SH-SY5Y (cell line): Measurements from ENCODE around the gene DDX46.

Experiments used
- GATA2 ChIP-seq: IDR thresholded peaks from 2 replicates; pipeline ENCODE4 v1.6.1; 2011; ENCODE audit warnings: mild to moderate bottlenecking, low read depth, low read length
- GATA3 ChIP-seq: IDR thresholded peaks from 2 replicates; pipeline ENCODE4 v1.6.1; 2011; ENCODE audit warnings: low read depth, mild to moderate bottlenecking, low read length, moderate library complexity

Gene DDX46

DNA sequence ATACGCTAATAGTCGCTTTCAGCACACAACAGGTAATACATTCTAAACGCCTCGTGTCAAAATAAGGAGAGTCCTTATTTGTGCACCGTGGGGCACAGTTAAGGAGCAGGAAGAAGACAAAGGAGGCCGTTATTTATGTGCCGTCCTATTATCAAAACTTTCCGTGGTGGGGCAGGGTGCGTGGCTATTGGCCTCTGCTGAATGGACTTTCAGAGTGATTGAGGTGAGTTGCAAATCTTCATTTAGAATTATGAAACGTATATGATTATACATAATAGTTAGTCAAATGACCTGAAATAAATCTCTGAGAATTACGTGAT is 88.0 kb downstream of the DDX46 start:
- TF ChIP-seq GATA3 (no peak), GATA2 (no peak)

GRCh38 chr5:134851307-134851923 is 92.8 kb downstream of the DDX46 start:
- TF ChIP-seq GATA2 (no peak), GATA3 (no peak)

DNA sequence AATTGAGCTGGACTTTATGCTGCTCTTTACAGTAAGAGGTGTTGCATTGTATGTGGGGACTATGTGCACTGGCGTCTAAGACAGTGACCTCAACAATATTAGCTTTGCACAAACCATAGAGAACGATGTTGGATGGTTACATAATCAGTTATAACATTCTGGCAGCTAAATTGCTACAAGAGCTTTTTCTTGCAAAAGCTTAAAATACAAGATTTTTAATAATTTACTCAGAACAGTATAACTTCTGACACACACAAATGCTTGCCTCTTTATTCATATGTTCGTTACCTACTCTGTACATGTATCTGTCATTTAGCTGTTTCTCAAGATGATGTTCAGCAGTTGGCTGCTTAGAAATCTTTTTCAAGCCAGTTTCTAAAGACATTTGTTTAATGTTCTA is 98.8 kb downstream of the DDX46 start:
- TF ChIP-seq GATA3 (no peak), GATA2 (no peak)

- TF ChIP-seq GATA3 = no peak
- TF ChIP-seq GATA2 = no peak
These were observed 106.1 kb downstream of the DDX46 start for GRCh38 chr5:134864707-134865106.

- TF ChIP-seq GATA3 (no peak), GATA2 (no peak)
These were observed 114.9 kb downstream of the DDX46 start for GRCh38 chr5:134873494-134873893.

DNA sequence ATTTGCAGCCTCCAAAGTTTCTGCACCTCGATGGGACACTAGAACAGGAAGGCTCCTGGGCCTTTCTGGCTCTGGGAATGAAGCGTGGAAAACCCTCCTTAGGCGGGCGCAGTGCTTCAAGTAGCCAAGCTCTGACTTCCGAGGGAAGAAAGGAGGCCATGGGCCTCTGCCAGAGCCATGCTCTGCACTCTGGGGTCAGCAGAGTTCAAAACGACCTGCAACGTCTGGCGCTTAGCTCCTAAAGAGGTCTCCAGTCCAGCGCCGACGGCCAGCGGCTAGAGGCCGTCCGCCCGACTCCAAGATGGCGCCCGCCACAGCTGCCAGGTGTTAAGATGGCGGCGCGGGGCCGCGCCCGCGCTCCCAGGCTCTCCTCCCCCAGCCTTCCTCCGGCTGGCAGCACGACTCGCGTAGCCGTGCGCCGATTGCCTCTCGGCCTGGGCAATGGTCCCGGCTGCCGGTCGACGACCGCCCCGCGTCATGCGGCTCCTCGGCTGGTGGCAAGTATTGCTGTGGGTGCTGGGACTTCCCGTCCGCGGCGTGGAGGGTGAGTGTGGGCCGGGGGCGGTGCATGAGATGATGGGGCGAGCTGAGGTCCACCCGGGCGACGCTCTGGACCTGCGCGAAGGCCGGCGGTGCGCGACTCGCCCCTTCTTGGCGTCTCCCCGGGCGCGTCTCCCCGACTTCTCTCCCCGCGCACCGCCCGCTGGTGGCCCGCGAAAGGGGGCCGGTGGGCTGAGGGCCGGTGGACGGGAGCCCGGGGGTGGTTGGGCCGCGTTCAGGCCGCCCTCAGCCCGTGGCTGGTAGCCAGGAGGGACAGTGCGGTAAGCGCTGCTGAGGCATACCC is 115.6 kb downstream of the DDX46 start, which contains the start of gene TXNDC15:
Gene TXNDC15, plus strand, starts transcription at position 385 of the 844 bp plus-strand sequence. Its CDS starts 57 bp downstream, at position 442.
- TF ChIP-seq GATA3 = no peak
- no peak; the same call in 1 of the 2 replicates for TF ChIP-seq GATA2

- TF ChIP-seq GATA3 = no peak
- TF ChIP-seq GATA2 = no peak
These were observed 116.5 kb downstream of the DDX46 start for GRCh38 chr5:134874831-134875655.

GRCh38 chr5:134877159-134877558 is 118.6 kb downstream of the DDX46 start:
- TF ChIP-seq GATA3 = no peak
- TF ChIP-seq GATA2 = no peak

GRCh38 chr5:134878403-134878802 is 119.8 kb downstream of the DDX46 start:
- TF ChIP-seq GATA2 (no peak), GATA3 (no peak)

DNA sequence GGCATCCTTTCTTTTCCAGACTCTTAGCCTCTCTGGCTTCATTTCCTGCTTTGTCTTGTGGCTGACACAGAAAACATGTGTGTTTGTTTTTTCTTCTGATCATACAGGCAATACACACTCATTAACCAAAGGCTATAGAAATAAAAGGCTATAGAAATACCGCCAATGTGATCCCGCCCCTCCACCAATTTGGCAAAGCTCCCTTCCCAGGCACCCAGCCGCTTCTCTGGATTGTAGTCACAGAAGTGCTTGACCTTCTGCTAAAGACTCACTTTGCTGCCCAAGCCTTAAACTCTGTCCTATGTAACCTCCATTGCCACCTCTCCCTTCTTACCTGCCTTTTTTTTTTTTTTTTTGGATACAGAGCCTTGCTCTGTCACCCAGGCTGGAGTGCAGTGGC is 120.9 kb downstream of the DDX46 start:
- TF ChIP-seq GATA3 (no peak), GATA2 (no peak)
